Adrenal gland (tissue), 5 donors: ENCODE data around the gene UBE3B.

Source experiments
- POLR2A ChIP-seq, 2 donors: fragments of 450-650 bp; IDR thresholded peaks; one replicate each; pipeline ENCODE4 v1.6.1; 2017; ENCODE audit warnings: antibody characterized with exemption in 2 of 2, mild to moderate bottlenecking in 2 of 2, moderate library complexity in 1 of 2
- TF ChIP-seq, protein P1 (sequence below), 6 experiments: fragments of 450-650 bp in 4 of 6; fragments of 200-600 bp in 2 of 6; sonication (generic) in 1 of 6; IDR thresholded peaks; 1 replicate in 5 of 6; 2 replicates in 1 of 6; pipeline versions ENCODE4 v1.5.1 to v1.8.0; 2016 to 2021; ENCODE audit warnings: antibody characterized with exemption in 6 of 6, mild to moderate bottlenecking in 2 of 6, moderate library complexity in 1 of 6
- donor health status: DM: no; HTN: no; CAD: no.

DNA sequence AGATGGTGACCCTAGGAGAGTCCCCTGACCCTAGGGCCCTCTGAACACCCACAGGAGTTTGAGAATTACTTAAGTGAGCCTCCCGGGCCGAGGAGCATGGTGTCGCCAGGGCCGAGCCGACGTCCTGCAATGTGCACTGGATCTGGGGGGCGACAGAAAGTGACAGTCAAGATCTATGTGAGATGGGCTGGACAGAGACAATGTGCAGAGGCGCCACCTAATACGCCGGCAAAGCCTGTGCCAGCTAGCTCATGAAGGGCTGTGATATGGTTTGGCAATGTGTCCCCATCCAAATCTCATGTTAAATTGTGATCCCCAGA lies 84.2 kb downstream of the UBE3B start:
- TF ChIP-seq POLR2A (IDR thresholded peaks at IDR 0.05), result no peak
- TF ChIP-seq, protein P1, sequence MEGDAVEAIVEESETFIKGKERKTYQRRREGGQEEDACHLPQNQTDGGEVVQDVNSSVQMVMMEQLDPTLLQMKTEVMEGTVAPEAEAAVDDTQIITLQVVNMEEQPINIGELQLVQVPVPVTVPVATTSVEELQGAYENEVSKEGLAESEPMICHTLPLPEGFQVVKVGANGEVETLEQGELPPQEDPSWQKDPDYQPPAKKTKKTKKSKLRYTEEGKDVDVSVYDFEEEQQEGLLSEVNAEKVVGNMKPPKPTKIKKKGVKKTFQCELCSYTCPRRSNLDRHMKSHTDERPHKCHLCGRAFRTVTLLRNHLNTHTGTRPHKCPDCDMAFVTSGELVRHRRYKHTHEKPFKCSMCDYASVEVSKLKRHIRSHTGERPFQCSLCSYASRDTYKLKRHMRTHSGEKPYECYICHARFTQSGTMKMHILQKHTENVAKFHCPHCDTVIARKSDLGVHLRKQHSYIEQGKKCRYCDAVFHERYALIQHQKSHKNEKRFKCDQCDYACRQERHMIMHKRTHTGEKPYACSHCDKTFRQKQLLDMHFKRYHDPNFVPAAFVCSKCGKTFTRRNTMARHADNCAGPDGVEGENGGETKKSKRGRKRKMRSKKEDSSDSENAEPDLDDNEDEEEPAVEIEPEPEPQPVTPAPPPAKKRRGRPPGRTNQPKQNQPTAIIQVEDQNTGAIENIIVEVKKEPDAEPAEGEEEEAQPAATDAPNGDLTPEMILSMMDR (IDR thresholded peaks at IDR 0.05), result no peak
